Activated T-cell treated with anti-CD3 and anti-CD28 coated beads for 4 hours (primary cell): Measurements from ENCODE around the gene KDM2A.

Source experiments
- DNase-seq: peaks from one replicate; pipeline ENCODE4 v3.0.0-alpha.2; 2020

KDM2A gene

GRCh38 chr11:67118801-67119584, at the start of gene KDM2A:
TSS of gene KDM2A (plus strand) at chr11:67119263. CDS start at chr11:67121317, 2,054 bp downstream.
- DNase-seq: peak; percentile 97

DNA sequence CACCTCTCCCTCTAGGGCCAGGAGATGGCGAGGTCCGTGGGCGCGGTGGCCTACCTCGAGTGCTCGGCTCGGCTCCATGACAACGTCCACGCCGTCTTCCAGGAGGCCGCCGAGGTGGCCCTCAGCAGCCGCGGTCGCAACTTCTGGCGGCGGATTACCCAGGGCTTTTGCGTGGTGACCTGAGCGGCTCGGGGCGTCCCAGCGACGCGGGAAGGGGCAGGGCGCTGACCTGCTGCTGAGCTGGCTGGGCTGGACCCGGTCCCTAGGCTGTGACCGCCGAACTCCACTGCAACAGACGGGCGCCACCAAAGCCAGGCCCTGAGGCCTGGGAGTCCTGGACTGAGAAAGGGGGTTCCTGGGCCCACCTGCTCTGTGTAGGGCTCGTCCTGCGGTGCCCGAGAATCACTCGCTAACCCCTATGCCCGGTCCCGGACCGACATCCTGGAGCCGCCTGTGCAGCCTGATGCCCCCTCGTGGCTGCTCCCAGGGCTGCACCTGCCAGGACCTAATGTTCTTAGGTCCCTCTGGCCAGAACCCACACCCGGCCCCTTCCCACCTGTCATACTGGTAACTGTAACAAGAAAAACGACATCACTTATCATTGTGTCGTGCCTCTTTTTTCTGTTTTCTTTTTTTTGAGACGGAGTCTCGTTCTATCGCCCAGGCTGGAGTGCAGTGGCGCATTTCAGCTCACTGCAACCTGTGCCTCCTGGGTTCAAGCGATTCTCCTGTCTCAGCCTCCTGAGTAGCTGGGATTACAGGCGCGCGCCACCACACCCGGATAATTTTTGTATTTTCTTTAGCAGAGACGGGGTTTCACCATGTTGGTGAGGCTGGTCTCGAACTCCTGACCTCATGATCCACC, 47.4 kb upstream of the KDM2A start:
- peak; percentile 64 for DNase-seq

DNA sequence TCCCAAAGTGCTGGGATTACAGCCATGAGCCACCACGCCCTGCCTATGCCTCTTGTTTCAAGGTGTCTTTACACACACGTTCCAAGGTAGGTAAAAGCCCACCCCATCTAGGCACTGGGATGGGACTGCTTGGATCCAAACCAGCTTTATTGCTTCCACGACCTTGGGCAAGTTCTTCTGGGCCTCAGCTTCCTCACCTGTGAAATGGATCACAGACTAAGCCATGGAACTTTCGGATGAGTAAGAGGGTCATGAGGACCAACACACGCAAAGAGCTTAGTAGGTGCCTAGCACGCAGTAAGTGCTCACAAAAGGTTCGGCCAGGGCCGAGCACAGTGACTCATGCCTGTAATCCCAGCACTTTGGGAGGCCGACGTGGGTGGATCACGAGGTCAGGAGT, 46.8 kb upstream of the KDM2A start:
- no peak for DNase-seq

DNA sequence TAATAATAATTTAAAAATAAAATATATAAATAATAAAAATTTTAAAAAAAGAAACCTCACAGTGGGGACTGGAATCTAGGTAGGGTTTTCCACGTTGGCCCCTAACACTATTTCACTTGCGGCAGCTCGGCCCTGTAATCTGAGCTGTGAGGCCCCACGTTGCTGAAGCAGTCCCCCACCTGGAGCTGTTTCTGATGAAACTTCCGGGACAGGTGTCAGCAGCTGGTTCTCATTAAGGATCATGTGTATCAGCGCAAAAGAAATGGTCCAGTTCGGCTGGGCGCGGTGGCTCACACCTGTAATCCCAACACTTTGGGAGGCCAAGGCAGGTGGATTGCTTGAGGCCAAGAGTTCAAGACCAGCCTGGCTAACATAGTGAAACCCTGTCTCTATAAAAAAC, 45.2 kb upstream of the KDM2A start:
- no peak for DNase-seq

DNA sequence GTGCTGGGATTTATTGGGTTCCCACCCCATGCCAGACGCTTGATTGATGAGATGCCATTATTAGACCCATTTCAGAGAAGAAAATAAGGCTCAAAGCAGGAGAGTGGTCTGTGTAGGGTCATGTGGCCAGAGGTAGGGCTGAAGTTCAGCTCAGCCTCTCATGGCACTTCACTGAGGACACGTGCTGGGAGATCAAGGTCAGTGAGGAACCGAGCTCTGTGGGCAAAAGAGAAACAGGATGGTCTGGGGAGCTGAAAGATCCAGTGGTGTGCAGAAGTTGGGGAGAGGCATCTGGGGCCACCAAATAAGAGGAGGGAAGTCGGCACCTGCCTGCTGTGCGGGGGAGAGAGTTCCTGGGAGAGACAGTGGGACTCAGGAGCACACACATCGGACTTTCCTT, 42.9 kb upstream of the KDM2A start:
- DNase-seq: no peak

GRCh38 chr11:67079065-67079705, 39.9 kb upstream of the KDM2A start:
- no peak for DNase-seq

- peak; percentile 4 for DNase-seq
Measured at GRCh38 chr11:67082071-67082791, 36.8 kb upstream of the KDM2A start.

DNA sequence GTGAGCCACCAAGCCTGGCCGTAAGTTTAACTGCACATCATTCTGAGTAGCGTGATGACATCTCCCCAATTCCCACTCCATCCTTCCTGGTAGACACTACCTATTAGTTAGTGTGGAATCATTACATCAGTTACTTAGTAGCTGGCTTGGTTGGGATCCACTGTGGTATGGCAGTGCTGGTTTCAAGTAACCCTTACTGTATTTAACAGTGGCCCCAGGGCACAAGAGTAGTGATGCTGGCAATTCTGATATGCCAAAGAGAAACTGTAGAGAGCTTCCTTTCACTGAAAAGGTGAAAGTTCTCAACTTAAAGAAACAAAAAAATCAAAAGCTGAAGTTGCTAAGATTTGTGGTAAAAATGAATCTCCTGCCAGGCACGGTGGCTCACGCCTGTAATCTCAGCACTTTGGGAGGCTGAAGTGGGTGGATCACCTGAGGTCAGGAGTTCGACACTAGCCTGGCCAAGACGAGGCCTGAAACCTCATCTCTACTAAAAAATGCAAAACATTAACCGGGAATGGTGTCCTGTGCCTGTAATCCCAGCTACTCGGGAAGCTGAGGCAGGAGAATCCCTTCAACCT, 35.2 kb upstream of the KDM2A start:
- DNase-seq: no peak

DNA sequence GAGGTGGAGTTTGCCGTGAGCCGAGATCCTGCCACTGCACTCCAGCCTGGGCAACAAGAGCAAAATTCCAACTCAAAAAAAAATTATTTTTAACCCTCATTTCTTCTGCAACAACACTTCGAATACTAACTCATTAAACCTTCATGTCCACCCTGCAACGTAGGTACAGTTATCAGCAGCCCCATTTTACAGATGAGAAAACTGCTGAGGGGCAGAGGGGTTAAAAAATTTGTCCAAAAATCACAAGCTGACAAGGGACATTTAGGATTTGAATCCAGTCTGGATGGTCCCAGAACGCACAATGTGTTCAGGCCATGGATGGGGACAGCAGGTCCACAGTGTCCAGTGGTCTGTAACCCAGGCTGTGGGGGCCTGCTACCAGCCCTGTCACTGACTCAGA, 33.4 kb upstream of the KDM2A start:
- no peak for DNase-seq

GRCh38 chr11:67090717-67091116, 28.3 kb upstream of the KDM2A start:
- DNase-seq: no peak

DNA sequence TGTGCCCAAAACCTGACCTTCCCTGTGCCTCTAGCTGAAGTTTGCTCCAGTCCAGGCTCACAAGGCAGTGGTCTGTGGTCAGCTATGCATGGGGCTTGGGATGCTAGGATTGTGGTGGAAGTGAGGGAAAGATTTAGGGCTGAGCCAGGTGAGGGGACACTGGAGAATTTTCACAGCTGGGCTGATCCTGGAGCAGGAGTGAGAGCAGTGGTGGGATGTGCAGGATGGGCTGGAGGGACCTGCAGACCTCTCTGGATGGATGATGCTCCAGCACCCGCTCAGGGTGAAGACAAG, 23.9 kb upstream of the KDM2A start:
- no peak for DNase-seq

- no peak for DNase-seq
Measured at GRCh38 chr11:67098799-67099429, 20.1 kb upstream of the KDM2A start.

- no peak for DNase-seq
Measured at GRCh38 chr11:67099831-67100324, 19.2 kb upstream of the KDM2A start.

GRCh38 chr11:67102664-67103063, 16.4 kb upstream of the KDM2A start:
- no peak for DNase-seq

DNA sequence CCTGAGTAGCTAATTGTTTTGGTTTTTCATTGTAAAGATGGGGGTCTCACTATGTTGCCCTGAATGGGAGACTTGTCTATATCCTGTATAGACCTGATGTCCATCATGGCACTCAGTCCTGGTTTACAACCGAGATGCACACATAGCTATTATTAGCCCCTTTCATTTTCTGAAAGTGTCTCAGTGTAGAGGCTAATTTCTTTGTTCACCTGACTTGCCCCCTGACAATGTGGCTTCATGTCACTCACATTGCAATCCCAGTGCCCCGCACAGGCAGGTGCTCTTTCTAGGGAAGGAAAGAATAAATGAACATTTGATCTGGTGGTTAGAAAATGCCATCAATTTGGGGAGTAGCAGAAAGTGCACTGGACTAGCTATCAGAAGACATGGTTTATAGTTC, 13.1 kb upstream of the KDM2A start:
- DNase-seq: no peak

- DNase-seq: no peak
Measured at GRCh38 chr11:67111261-67111660, 7.8 kb upstream of the KDM2A start.

- no peak for DNase-seq
Measured at GRCh38 chr11:67113231-67113721, 5.8 kb upstream of the KDM2A start.

- DNase-seq: no peak
Measured at GRCh38 chr11:67114275-67114896, 4.7 kb upstream of the KDM2A start.

DNA sequence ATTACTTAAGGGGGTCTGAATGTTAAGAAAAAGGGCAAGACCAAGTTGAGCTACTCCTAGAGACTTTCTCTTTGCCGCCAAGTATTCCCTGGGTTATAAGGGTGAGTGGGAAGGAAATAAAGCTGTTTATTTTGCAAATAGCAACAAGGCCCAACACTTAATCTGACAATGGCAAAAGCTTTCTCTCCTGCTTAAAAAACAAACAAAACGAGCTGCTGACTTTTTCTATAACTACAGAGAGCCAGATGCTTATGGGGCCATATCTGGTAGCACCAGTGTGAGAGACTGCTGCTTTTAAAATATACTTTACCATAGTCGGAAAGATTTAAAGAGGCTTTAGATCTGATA, 2.3 kb upstream of the KDM2A start:
- no peak for DNase-seq

- DNase-seq: no peak
Measured at GRCh38 chr11:67117176-67117575, 1.9 kb upstream of the KDM2A start.

- no peak for DNase-seq
Measured at GRCh38 chr11:67117672-67118180, 1.3 kb upstream of the KDM2A start.
